ENCODE data around the gene CSAG2.
"Not testable (repeated sequence)": the region's sequence is repeated elsewhere in the genome, so short reads cannot be mapped to it uniquely, and the experiment has no call there.

Gene CSAG2

GRCh38 chrX:152709173-152709572 lies at the start of gene CSAG2:
Gene CSAG2 (minus strand): TSS chrX:152709273. CDS start chrX:152709112, 161 bp downstream.
- not testable (repeated sequence) for DNase-seq (ENCODE audit: low read depth in 2 of 2)

GRCh38 chrX:152754871-152755270 lies 45.8 kb upstream of the CSAG2 start:
- not testable (repeated sequence) for DNase-seq (ENCODE audit: low read depth in 2 of 2)

GRCh38 chrX:152753686-152754650 lies 44.9 kb upstream of the CSAG2 start, which contains the start of gene MAGEA2:
Gene MAGEA2 (minus strand): TSS chrX:152753842. CDS start chrX:152751363, 2,479 bp downstream.
- not testable (repeated sequence) for DNase-seq (ENCODE audit: low read depth in 2 of 2)

GRCh38 chrX:152738560-152738959 lies 29.5 kb upstream of the CSAG2 start:
- no peak for DNase-seq (ENCODE audit: low read depth in 2 of 2)

GRCh38 chrX:152736528-152736927 lies 27.5 kb upstream of the CSAG2 start:
- not testable (repeated sequence) for DNase-seq (ENCODE audit: low read depth in 2 of 2)

GRCh38 chrX:152735860-152736511 lies 26.9 kb upstream of the CSAG2 start:
- DNase-seq (ENCODE audit: low read depth in 2 of 2) = no peak

GRCh38 chrX:152735101-152735500 lies 26.0 kb upstream of the CSAG2 start:
- DNase-seq (ENCODE audit: low read depth in 2 of 2) = no peak

- DNase-seq (ENCODE audit: low read depth in 2 of 2) = not testable (repeated sequence)
These were observed 25.2 kb upstream of the CSAG2 start for GRCh38 chrX:152734143-152734858.

- no peak for DNase-seq (ENCODE audit: low read depth in 2 of 2)
These were observed 24.3 kb upstream of the CSAG2 start, which contains the start of the genes CSAG1 and MAGEA12 for GRCh38 chrX:152733261-152733975. Gene CSAG1 (minus strand): TSS chrX:152733721. CDS start chrX:152732460, 1,261 bp downstream. Gene MAGEA12 (plus strand): TSS chrX:152733757. CDS start chrX:152736162, 2,405 bp downstream.

- DNase-seq (ENCODE audit: low read depth in 2 of 2) = no peak
These were observed 16.3 kb upstream of the CSAG2 start for GRCh38 chrX:152725409-152725808.

GRCh38 chrX:152713815-152714787 lies 5.0 kb upstream of the CSAG2 start, which contains the start of gene MAGEA2B:
Gene MAGEA2B (plus strand): TSS chrX:152714628. CDS start chrX:152717107, 2,479 bp downstream.
- not testable (repeated sequence) for DNase-seq (ENCODE audit: low read depth in 2 of 2)

GRCh38 chrX:152713195-152713594 lies 4.1 kb upstream of the CSAG2 start:
- not testable (repeated sequence) for DNase-seq (ENCODE audit: low read depth in 2 of 2)

- DNase-seq (ENCODE audit: low read depth in 2 of 2) = not testable (repeated sequence)
These were observed 2.6 kb downstream of the CSAG2 start for GRCh38 chrX:152706500-152706899.

- not testable (repeated sequence) for DNase-seq (ENCODE audit: low read depth in 2 of 2)
These were observed 8.7 kb downstream of the CSAG2 start for GRCh38 chrX:152700390-152700789.

- DNase-seq (ENCODE audit: low read depth in 2 of 2) = not testable (repeated sequence)
These were observed 10.8 kb downstream of the CSAG2 start, which contains the start of gene MAGEA3 for GRCh38 chrX:152697952-152698931. Gene MAGEA3 (plus strand): TSS chrX:152698794. CDS start chrX:152700833, 2,039 bp downstream.

- not testable (repeated sequence) for DNase-seq (ENCODE audit: low read depth in 2 of 2)
These were observed 28.1 kb downstream of the CSAG2 start for GRCh38 chrX:152681012-152681411.

- not testable (repeated sequence) for DNase-seq (ENCODE audit: low read depth in 2 of 2)
These were observed 34.4 kb downstream of the CSAG2 start for GRCh38 chrX:152674652-152675051.

- DNase-seq (ENCODE audit: low read depth in 2 of 2) = no peak
These were observed 34.9 kb downstream of the CSAG2 start for GRCh38 chrX:152674135-152674534.

Measured in activated CD8-positive, alpha-beta memory T cell treated with anti-CD3 and anti-CD28 coated beads for 4 hours (primary cell).